RWPE2 (cell line): ENCODE results near the gene LRRC23.

Experiments used
- ATAC-seq: fragments of 200-7000 bp; cut with Tn5 transposase; 3 replicates; pipeline ENCODE4 v1.9.1; 2021; ENCODE audit warnings: low read depth
- DNase-seq: peaks from one replicate; pipeline ENCODE4 v3.0.0-alpha.2; 2020; ENCODE audit warnings: low spot score
- H3K27ac ChIP-seq: fragments of 450-650 bp; 2 replicates; pipeline ENCODE4 v1.5.1; 2017; ENCODE audit warnings: mild to moderate bottlenecking; ENCODE audit not compliant: poor library complexity, severe bottlenecking
- H3K27me3 ChIP-seq: fragments of 250-450 bp; sonication (Bioruptor Pico); 2 replicates; pipeline ENCODE4 v1.5.1; 2021; ENCODE audit warnings: mild to moderate bottlenecking, moderate library complexity; ENCODE audit not compliant: insufficient read depth, poor library complexity, severe bottlenecking
- H3K36me3 ChIP-seq: fragments of 250-450 bp; sonication (Bioruptor Pico); 2 replicates; pipeline ENCODE4 v1.5.1; 2020; ENCODE audit warnings: low read depth, mild to moderate bottlenecking, moderate library complexity
- H3K4me1 ChIP-seq: fragments of 250-450 bp; sonication (Bioruptor Pico); 2 replicates; pipeline ENCODE4 v1.5.1; 2021; ENCODE audit warnings: mild to moderate bottlenecking, moderate library complexity; ENCODE audit not compliant: insufficient read depth, poor library complexity, severe bottlenecking
- H3K4me3 ChIP-seq: fragments of 250-450 bp; sonication (Bioruptor Pico); 2 replicates; pipeline ENCODE4 v1.5.1; 2021; ENCODE audit warnings: mild to moderate bottlenecking, moderate library complexity; ENCODE audit not compliant: severe bottlenecking
- H3K9me3 ChIP-seq: fragments of 250-450 bp; sonication (Bioruptor Pico); 2 replicates; pipeline ENCODE4 v1.5.1; 2021; ENCODE audit warnings: mild to moderate bottlenecking, moderate library complexity; ENCODE audit not compliant: severe bottlenecking
- TF ChIP-seq, protein P1 (sequence below): fragments of 450-650 bp; IDR thresholded peaks from one replicate; pipeline ENCODE4 v1.5.1; 2017; ENCODE audit warnings: mild to moderate bottlenecking, moderate library complexity; ENCODE audit not compliant: poor library complexity, severe bottlenecking

LRRC23 gene

DNA sequence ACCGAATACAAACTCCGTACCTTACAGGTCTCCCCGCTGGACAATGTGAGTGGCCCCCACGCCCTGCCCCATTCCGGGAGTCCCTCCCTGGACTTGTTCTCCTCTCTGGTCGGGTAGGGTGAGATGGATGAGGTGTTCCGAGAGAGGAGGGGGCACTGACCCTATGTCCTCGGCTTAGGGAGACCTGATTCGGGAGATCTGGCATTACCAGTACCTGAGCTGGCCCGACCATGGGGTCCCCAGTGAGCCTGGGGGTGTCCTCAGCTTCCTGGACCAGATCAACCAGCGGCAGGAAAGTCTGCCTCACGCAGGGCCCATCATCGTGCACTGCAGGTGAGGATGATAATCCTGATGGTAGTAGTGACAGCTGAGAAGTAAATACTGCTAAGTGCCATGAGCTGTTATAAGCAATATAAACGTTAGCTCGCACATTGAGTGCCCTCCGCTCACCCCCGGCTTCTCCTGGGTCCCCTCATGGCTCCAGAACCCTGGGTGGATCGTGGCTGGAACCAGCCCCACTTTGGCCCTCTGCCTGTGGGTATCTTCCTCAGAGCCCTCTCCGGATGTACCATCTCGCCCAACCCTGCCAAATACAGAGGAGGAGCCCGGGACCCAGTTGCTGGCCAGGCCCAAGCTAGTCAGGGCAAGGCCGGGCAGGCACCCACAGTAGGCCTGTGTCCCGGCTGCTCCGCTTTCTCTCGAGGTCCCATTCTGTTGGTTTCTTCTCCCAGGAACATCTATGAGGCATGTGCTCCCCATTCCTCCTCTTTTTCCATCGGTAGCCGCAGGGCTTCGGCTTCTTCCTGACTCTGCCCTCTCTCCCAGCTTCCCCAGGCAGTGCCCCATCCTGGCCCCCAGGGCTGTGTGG lies 53.4 kb downstream of the LRRC23 start:
- Histone ChIP-seq H3K27ac (no peak overlapping the region), H3K36me3 (no peaks in the 10 kb centered on the region), H3K4me3 (no peak overlapping the region), H3K4me1 (peaks cover 17% of the 10 kb centered on the region), H3K27me3 (no peaks in the 10 kb centered on the region), H3K9me3 (no peaks in the 10 kb centered on the region)
- ATAC-seq (no peak), DNase-seq (no peak)
- TF ChIP-seq, protein P1, sequence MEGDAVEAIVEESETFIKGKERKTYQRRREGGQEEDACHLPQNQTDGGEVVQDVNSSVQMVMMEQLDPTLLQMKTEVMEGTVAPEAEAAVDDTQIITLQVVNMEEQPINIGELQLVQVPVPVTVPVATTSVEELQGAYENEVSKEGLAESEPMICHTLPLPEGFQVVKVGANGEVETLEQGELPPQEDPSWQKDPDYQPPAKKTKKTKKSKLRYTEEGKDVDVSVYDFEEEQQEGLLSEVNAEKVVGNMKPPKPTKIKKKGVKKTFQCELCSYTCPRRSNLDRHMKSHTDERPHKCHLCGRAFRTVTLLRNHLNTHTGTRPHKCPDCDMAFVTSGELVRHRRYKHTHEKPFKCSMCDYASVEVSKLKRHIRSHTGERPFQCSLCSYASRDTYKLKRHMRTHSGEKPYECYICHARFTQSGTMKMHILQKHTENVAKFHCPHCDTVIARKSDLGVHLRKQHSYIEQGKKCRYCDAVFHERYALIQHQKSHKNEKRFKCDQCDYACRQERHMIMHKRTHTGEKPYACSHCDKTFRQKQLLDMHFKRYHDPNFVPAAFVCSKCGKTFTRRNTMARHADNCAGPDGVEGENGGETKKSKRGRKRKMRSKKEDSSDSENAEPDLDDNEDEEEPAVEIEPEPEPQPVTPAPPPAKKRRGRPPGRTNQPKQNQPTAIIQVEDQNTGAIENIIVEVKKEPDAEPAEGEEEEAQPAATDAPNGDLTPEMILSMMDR, result no peak

DNA sequence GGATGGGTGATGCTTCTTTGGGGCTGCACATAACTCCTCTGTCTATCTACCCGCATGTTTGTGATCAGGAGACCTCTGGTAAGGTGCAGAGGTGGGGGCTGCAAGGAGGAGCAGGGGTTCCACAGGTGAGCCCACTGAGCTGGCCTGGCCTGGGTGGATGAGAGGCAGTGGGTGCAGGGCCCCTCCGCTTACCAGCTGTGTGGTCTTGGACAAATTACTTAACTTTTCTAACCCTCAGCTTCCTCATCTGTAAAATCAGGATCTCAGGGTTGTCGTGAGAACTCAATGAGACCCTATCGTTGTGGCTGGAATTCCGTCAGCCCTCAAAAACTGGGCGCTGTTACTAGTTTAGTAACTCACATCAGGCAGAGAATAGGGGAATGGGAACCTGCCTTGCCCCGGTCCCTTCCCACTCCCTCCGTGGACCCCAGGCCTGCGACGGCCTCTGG lies 54.0 kb downstream of the LRRC23 start:
- H3K27ac ChIP-seq, result no peak overlapping the region
- TF ChIP-seq, protein P1, result no peak
- DNase-seq (no peak), ATAC-seq (no peak)
- H3K36me3 ChIP-seq, result no peaks in the 10 kb centered on the region
- H3K9me3 ChIP-seq, result no peaks in the 10 kb centered on the region
- H3K4me3 ChIP-seq, result no peak overlapping the region
- H3K4me1 ChIP-seq, result peaks cover 17% of the 10 kb centered on the region
- no peaks in the 10 kb centered on the region for H3K27me3 ChIP-seq

DNA sequence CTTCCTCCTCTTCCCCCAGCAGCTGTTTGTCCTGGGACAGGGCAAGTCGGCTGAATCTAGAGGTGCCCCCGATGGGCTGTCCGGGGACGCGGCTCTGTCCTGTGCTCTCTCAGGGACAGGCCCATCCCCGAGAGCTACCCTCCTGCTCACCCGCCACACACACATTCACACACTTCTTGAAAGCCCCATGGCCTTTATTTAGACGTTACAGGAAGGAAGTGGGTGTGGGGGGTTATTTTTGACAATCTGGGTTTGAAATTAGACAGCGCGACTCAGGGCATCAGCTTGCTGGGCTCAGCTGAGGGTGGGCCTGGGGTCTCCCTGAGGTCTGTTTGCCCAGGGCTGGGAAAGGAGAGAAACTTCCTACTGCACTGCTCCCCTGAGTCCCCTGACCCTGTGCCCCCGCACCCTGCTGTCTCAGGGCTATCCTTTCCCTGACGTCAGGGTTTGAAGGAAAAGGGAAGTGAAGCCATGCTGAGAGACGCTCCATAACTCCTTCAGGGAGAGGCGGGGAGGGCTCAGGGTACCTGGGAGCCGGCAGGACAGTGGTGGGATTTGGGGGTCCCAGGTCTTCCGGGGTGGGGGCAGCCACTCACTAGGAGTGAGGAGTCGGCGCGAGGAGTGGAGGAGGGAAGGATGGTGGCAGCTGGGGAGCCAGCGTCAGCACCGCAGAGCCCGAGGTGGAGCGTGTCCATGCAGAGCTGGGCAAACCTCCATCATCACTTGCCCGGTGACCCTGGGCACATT lies 54.6 kb downstream of the LRRC23 start:
- Histone ChIP-seq H3K27me3 (no peaks in the 10 kb centered on the region), H3K27ac (no peak overlapping the region), H3K4me3 (no peak overlapping the region), H3K9me3 (no peaks in the 10 kb centered on the region), H3K36me3 (peaks cover 5% of the 10 kb centered on the region), H3K4me1 (peaks cover 17% of the 10 kb centered on the region)
- DNase-seq (peak; percentile 59), ATAC-seq (no peak)
- TF ChIP-seq, protein P1, result no peak

GRCh38 chr12:6959805-6960592 lies 55.4 kb downstream of the LRRC23 start:
- no peak overlapping the region for H3K4me3 ChIP-seq

More at GRCh38 chr12:6959805-6960592, 55.4 kb downstream of the LRRC23 start:
- ATAC-seq (no peak), DNase-seq (peak; percentile 57)
- no peaks in the 10 kb centered on the region for H3K27me3 ChIP-seq
- peaks cover 23% of the 10 kb centered on the region for H3K4me1 ChIP-seq
- peaks cover 13% of the 10 kb centered on the region for H3K36me3 ChIP-seq
- no peaks in the 10 kb centered on the region for H3K9me3 ChIP-seq
- H3K27ac ChIP-seq, result peak overlapping the region; percentile 87
- TF ChIP-seq, protein P1, result no peak
